ENCODE results near the gene TEKTIP1.

The TEKTIP1 gene

DNA sequence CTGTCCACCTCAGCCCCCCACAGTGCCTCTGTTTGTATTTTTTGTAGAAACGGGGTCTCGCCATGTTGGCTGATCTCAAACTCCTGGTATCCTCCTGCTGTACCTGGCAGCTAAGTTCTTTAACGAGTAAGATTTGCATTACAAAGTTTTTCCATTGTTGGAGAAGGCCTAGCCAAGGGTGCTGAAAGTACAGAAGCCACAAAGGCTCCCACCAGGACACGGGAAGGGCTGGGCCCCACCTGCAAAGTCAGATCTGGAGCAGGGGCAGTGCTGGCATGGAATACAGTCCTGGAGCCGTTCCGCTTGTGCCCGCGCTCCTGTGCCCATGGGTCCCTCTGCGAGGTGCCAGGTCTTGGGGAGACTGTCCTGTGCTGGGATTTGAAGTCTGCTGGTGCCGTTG is 20.7 kb upstream of the TEKTIP1 start:
- no peaks in the 10 kb centered on the region for H3K9me3 ChIP-seq (ENCODE audit: insufficient read depth, low read length, severe bottlenecking)
- peaks cover 77% of the 10 kb centered on the region for H3K36me3 ChIP-seq (ENCODE audit: insufficient read depth, low read length)
- no peak overlapping the region for H2AFZ ChIP-seq (ENCODE audit: low read depth, low read length)
- H3K4me2 ChIP-seq (ENCODE audit: insufficient read depth, low read length): no peak overlapping the region
- no peaks in the 10 kb centered on the region for H3K27me3 ChIP-seq (ENCODE audit: insufficient read depth, low read length, poor library complexity)
- H3K9ac ChIP-seq (ENCODE audit: low read depth, low read length): no peak overlapping the region
- DNase-seq (no peak), ATAC-seq (ENCODE audit: insufficient read depth, low read depth) (no peak)
- H3K4me3 ChIP-seq (ENCODE audit: low read depth in 1 of 2, low read length in 2 of 2): no peak overlapping the region
- TF ChIP-seq, protein P1, sequence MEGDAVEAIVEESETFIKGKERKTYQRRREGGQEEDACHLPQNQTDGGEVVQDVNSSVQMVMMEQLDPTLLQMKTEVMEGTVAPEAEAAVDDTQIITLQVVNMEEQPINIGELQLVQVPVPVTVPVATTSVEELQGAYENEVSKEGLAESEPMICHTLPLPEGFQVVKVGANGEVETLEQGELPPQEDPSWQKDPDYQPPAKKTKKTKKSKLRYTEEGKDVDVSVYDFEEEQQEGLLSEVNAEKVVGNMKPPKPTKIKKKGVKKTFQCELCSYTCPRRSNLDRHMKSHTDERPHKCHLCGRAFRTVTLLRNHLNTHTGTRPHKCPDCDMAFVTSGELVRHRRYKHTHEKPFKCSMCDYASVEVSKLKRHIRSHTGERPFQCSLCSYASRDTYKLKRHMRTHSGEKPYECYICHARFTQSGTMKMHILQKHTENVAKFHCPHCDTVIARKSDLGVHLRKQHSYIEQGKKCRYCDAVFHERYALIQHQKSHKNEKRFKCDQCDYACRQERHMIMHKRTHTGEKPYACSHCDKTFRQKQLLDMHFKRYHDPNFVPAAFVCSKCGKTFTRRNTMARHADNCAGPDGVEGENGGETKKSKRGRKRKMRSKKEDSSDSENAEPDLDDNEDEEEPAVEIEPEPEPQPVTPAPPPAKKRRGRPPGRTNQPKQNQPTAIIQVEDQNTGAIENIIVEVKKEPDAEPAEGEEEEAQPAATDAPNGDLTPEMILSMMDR (IDR thresholded peaks at IDR 0.05; ENCODE audit: borderline replicate concordance, extremely low read depth, low read length, poor library complexity, severe bottlenecking): no peak
- TF ChIP-seq EZH2 (IDR thresholded peaks at IDR 0.05; ENCODE audit: borderline replicate concordance, low read depth, low read length, severe bottlenecking): no peak
- peaks cover 89% of the 10 kb centered on the region for H4K20me1 ChIP-seq (ENCODE audit: insufficient read depth, low read length)
- peaks cover under 1% of the 10 kb centered on the region; the same call in 1 of the 2 replicates for H3K4me1 ChIP-seq (ENCODE audit: insufficient read depth, low read length)
- no peak overlapping the region for H3K27ac ChIP-seq (ENCODE audit: low read length)
- peaks cover 100% of the 10 kb centered on the region for H3K79me2 ChIP-seq (ENCODE audit: insufficient read depth, low read length)

DNA sequence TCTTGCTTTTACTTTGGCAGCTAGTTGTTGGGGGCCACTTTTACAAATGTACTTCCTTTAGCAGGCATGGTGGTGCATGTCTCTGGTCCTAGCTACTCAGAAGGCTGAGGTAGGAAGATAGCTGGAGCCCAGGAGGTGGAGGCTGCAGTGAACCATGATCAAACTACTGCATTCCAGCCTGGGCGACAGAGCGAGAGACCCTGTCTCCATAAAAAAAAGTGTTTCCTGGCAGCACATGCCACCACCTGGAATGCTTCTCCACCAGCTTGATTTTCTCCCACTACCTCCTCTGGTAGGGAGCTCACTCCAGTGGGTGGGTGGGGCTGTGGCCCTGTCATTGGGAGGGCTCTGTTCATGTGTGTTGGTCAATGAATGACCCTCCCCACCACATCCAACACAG is 20.3 kb upstream of the TEKTIP1 start:
- DNase-seq: no peak
- Histone ChIP-seq H3K9ac (ENCODE audit: low read depth, low read length) (no peak overlapping the region), H3K27ac (ENCODE audit: low read length) (no peak overlapping the region), H3K4me3 (ENCODE audit: low read depth in 1 of 2, low read length in 2 of 2) (no peak overlapping the region), H4K20me1 (ENCODE audit: insufficient read depth, low read length) (peaks cover 89% of the 10 kb centered on the region), H3K4me1 (ENCODE audit: insufficient read depth, low read length) (no peaks in the 10 kb centered on the region), H3K4me2 (ENCODE audit: insufficient read depth, low read length) (no peak overlapping the region), H2AFZ (ENCODE audit: low read depth, low read length) (no peak overlapping the region), H3K79me2 (ENCODE audit: insufficient read depth, low read length) (peaks cover 100% of the 10 kb centered on the region), H3K27me3 (ENCODE audit: insufficient read depth, low read length, poor library complexity) (no peaks in the 10 kb centered on the region), H3K9me3 (ENCODE audit: insufficient read depth, low read length, severe bottlenecking) (no peaks in the 10 kb centered on the region), H3K36me3 (ENCODE audit: insufficient read depth, low read length) (peaks cover 77% of the 10 kb centered on the region)
- ATAC-seq (ENCODE audit: insufficient read depth, low read depth): no peak
- no peak for TF ChIP-seq EZH2 (IDR thresholded peaks at IDR 0.05; ENCODE audit: borderline replicate concordance, low read depth, low read length, severe bottlenecking)
- TF ChIP-seq, protein P1 (IDR thresholded peaks at IDR 0.05; ENCODE audit: borderline replicate concordance, extremely low read depth, low read length, poor library complexity, severe bottlenecking): no peak

DNA sequence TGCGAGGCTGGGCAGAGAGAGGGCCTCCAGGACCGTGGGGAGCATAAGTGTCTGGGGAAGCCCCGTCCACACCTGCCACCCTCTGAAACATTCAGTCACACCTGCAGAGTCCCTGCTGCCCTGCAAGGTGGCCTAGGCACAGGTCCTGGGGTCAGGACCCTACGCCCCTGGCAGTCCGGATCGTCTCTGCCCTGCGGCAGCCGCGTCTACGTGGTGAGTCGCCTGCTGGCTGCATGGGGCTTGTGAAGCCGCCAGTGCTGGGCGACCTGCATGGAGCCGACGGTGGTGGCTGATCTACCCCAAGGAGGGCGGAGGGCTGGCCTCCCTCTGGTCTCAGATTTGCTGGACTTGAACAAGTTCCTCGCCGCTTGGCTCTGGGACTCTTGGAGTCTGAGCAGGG is 19.8 kb upstream of the TEKTIP1 start:
- Histone ChIP-seq H2AFZ (ENCODE audit: low read depth, low read length) (no peak overlapping the region), H3K27me3 (ENCODE audit: insufficient read depth, low read length, poor library complexity) (no peaks in the 10 kb centered on the region), H3K9me3 (ENCODE audit: insufficient read depth, low read length, severe bottlenecking) (no peaks in the 10 kb centered on the region), H4K20me1 (ENCODE audit: insufficient read depth, low read length) (peaks cover 90% of the 10 kb centered on the region), H3K4me2 (ENCODE audit: insufficient read depth, low read length) (no peak overlapping the region), H3K4me3 (ENCODE audit: low read depth in 1 of 2, low read length in 2 of 2) (no peak overlapping the region), H3K79me2 (ENCODE audit: insufficient read depth, low read length) (peaks cover 97% of the 10 kb centered on the region), H3K27ac (ENCODE audit: low read length) (no peak overlapping the region), H3K4me1 (ENCODE audit: insufficient read depth, low read length) (no peaks in the 10 kb centered on the region), H3K9ac (ENCODE audit: low read depth, low read length) (no peak overlapping the region), H3K36me3 (ENCODE audit: insufficient read depth, low read length) (peaks cover 78% of the 10 kb centered on the region)
- no peak for TF ChIP-seq EZH2 (IDR thresholded peaks at IDR 0.05; ENCODE audit: borderline replicate concordance, low read depth, low read length, severe bottlenecking)
- TF ChIP-seq, protein P1 (IDR thresholded peaks at IDR 0.05; ENCODE audit: borderline replicate concordance, extremely low read depth, low read length, poor library complexity, severe bottlenecking): no peak
- DNase-seq (no peak), ATAC-seq (ENCODE audit: insufficient read depth, low read depth) (no peak)
